NCI-H526 treated with DMSO at 0.1 percent for 48 hours (cell line): ENCODE data around the gene CCHCR1.

Experiments
- DNase-seq: peaks from one replicate; lab custom pipeline; 2025; lab: John Stamatoyannopoulos, UW

Gene CCHCR1

DNA sequence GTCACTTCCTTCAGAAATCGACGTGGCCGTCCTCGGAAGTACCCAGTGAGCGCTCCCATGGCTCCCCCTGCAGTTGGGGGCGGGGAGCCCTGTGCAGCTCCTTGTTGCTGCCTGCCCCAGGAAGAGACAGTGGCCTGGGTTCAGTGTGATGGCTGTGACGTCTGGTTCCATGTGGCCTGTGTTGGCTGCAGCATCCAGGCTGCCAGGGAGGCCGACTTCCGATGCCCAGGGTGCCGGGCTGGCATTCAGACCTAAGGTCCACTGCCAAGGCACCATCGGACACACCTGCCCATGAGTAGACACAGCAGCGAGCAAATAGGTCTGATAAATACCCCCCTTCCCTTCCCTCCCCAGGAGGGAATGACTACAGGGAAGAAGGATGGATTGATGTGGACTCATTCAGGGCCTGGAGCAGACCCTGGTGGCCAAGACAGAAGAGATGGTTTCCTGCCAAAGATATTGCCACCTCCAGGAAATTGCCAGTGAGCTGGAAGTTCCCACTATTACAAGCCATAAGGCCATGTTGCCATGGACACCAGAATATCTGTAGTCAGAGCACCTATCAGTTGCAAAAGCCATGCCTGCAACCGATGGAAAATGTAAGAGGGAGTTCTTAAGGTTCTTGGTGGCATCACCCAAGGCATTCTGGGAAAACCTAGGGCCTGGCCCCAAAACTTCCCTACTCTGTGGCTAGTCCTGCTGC, 5.0 kb upstream of the CCHCR1 start:
- no peak for DNase-seq

DNA sequence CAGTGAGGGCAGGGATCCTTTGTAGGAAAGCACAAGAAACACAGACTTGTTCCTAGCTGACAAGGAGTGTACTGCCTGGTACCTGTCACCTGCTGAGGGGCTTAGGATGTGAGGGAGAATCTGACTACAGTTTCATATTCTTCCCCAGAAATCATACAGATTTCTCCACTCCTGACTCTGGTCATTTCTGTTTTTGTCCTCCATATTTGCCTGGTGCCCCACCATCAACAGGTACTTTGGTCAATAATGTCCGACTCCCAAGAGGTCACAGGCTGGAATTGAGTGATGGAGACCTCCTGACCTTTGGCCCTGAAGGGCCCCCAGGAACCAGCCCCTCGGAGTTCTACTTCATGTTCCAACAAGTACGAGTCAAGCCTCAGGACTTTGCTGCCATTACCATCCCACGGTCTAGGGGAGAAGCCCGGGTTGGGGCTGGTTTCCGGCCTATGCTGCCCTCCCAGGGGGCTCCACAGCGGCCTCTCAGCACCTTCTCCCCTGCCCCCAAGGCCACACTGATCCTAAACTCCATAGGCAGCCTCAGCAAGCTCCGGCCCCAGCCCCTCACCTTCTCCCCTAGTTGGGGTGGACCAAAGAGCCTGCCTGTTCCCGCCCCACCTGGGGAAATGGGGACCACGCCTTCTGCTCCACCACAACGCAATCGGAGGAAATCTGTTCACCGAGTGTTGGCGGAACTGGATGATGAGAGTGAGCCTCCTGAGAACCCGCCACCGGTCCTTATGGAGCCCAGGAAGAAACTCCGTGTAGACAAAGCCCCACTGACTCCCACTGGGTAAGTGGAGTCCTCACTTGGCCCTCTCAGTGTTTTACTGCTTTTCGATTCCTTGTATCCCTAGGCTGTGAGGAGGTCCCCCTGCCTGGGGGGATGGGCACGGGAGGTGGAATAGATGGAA, 3.9 kb upstream of the CCHCR1 start:
- no peak for DNase-seq

DNA sequence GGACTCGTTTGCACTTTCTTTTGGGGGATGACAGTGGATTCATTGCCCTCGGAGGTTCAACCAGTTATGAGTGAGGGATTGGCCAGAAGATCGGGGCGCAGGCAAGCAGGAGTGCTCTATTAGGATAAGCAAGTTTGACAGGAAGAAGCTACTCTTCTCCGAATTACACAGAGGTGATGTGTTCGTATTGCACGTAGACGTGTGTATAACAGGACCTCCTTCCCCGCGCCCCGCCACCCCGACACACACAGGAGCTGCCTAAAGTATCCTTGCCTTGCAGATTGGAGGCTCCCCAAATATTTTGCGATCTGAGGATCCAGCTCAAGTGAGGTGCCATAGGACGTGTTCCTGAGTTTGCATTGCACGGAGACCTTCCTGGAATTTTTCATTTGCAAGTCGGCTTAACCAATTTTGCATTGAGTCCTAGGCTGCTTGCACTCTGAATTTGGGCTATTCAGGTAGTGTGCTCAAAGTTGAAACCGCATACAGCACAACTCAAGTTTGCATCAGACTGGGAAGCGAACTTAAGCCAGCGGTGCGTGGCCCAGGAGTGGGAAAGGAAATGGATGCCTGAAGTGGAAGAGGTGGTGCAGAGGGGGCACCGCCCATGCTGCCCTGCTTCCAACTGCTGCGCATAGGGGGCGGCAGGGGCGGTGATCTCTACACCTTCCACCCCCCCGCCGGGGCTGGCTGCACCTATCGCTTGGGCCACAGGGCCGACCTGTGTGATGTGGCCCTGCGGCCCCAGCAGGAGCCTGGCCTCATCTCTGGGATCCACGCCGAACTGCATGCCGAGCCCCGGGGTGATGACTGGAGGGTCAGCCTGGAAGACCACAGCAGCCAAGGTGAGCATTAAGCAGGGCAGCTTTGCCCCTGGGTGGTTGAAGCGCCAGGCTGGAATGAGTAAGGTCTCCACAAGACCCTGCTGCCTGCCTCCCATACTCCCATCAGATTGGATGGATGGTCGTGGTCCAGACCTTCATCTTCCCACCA, 1.6 kb upstream of the CCHCR1 start:
- peak; percentile 34 for DNase-seq

DNA sequence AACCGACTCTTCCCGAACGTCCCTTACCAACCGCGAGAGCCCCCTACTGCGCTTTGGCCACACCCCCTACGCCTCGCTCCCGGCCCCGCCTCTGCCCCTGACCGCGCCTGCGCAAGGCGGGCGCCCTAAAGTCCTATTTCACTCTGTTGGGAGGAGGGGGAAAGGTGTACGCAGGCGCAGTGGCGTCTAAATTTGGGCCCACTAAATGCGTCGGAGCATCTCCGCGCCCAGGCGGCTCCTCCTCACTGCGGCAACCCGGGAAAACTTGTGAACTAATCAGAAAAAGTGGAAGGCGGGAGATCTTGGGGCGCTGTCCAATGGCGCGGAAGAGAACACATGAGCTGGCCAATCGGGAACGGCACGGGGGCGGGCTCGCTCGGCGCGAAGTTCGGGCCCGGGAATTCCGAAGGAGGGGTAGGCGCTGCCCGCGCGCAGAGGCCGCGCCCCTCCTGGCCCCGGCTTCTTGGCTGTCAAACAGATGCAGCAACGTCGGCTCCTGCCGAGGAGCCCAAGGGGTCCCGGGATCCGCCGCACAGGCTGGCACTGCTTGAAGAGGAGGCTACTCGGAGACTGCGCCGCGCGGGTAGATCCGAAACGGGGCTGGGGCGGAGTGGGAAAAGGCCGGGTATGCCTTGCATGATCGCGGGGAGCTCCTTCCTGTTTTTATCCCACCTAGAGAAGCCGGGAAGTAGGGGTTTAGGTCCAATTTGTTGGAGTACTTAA, 699 bp upstream of the CCHCR1 start, which contains the start of gene TCF19:
Gene TCF19, plus strand, starts transcription at position 450 of the 723 bp plus-strand sequence. CDS start 881 bp downstream, outside the sequence.
- peak; percentile 98 for DNase-seq

DNA sequence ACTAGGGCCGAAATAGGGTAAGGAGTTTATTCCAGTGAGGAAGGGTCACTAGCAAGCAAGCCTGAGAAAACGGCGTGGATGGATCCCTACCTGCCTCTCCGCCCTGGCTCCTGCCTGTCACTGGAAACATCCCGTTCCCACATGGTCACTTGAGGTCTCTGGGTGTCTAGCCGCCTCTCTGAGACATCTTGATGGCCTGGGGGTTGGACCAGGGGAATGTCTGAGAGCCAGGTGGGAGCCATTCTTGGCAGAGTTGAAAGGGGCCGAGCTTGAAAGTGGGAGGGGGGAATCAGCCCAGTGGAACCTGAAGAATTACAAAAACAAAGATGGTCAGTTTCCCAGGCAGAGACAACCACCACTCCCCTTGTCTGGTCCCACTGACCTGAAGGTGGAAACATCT, 961 bp downstream of the CCHCR1 start:
- DNase-seq = no peak

DNA sequence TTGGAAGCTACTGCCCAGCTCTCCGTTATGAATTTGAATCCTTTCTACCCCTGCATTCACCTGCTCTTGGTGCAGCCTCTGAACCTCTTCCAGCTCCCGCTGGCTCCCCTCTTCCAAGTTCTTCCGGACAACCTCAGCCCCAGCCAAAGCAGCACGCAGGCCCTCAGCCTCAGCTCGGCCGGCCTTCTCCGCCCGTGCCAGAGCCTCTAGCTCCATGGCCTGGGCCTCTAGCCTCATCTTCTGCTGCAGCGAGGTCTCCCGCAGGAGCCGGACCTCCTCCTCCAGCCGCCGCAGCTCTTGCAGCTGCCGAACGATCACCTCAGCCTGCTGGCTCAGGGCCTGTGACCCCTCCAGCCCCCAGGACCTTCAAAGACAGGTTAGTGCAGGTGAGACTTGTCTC, 3.2 kb downstream of the CCHCR1 start:
- DNase-seq = no peak

DNA sequence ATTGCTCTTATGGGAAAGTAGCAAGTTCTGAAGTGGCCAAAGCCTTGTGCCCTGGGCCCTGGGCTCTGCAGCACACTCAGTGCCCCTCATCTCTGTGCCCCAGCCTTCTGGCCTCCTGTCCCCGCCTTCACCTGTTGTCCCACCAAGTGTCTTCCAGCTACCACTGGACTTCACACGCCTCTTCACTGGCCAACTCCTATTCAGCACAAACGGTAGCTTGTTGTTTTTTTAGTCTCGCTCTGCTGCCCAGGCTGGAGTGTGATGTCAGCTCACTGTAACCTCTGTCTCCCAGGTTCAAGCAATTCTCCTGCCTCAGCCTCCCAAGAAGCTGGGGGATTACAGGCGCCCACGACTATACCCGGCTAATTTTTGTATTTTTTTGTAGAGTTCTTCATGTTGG, 4.8 kb downstream of the CCHCR1 start:
- DNase-seq = no peak

DNA sequence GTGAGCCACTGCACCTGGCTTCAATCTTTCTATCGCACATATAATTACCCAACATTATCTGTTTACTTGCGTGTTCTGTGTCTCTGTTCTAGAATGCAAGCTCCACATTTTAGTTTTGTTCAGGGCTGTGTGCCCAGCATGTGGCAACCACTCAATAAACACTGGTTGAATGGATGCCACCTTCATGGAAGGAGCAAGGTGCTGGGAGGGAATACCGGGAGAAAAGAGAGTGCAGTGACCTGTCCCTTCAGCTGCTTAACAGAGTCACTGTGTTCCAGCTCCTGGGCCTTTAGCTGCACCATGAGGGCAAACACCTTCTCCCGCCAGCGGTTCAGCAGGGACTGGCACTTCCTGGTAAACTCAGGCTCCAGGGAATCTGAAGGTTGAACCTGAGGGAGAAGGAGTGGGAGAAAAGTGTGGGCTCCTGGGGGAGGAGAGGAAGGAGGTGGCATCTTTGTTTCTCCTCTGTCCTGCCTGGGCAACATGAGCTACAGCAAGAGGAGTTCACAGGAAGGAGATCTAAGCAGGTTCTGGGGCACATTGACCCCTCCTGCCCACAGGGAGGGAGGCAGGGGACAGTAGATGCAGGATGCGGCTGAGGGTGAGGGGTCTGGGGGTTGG, 7.7 kb downstream of the CCHCR1 start:
- DNase-seq = no peak

DNA sequence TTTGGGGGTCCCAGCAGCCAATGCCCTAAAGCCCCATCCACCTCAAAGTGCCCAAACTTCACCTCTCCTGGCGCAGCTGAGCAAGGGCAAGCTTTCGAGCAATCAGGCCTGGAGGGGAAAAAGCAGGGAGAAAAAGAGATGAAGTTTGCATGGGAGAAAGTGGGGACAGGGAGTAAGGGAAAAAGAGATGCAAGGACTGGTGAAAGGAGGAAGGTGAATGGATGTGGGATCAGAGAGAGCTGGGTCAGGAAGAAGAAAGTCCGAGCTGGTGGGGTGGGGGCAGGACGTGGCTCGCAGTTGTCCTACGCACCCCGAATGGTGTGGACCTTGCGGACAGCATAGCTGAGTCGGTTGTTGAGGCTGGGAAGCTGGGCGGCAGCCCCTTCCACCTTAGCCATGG, 12.2 kb downstream of the CCHCR1 start:
- DNase-seq = no peak

DNA sequence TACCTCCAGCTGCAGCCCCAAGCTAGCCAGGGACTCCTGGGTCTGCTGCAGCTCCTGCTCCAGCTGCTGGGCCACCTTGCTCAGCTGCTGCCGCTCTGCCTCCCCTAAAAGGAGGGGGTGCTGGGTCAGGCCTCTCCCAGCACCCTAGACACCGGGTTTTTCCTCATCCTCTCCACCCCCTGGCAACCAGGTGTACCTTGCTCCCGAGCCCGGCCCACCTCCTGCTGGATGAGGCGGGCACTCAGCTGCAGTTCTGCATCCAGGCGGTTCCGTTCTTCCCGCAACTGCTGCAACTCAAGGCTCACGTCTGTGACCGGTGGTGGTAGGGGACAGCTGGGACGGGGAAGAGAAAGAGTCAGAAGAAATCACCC, 12.6 kb downstream of the CCHCR1 start:
- DNase-seq = no peak

DNA sequence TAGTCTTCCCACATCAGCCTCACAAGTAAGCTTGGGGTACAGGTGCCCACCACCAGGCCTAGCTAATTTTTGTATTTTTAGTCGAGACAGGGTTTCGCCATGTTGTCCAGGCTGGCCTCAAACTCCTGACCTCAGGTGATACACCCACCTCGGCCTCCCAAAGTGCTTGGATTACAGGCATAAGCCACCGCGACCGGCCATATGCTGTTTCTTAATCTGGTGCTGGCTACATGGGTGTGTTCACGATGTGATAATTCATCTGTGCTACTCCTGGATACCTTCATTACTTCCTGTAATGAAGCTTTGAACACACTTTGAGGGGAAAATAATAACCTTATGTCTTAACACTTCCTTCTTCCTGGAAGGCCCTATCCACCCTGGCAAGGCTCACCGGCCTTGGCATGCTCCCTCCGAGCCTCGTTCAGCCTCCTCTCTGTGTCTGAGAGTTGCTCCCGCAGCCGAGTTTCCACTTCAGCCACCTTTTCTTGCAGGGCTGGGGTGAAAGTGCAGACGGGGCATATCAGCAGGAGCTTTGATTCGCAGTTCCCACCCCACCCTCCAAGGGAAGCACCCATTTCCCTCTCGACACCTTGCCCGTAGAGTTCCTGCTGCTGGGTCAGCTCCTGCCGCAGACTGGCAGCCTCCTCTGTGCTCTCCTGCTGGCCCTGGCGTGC, 13.2 kb downstream of the CCHCR1 start:
- DNase-seq = no peak

DNA sequence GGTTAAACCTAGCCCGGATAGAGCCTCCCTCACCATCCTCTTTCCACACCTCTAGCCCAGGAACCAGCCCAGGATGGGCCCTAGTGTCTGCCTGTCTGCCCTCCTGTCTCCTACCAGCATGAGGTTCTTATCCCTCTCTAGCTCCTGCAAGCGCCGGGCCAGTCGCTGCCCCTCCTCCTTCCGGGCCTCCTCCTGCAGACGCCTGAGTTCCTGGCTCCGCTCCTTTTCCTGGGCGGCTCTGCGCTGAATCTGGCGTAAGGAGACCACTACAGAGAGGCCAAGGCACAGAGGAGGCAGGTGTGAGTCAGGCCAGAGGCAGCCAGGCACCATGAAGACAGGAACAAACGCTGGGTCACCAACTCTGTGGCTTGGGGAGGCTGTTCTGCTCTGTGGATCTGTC, 14.5 kb downstream of the CCHCR1 start:
- DNase-seq = no peak

DNA sequence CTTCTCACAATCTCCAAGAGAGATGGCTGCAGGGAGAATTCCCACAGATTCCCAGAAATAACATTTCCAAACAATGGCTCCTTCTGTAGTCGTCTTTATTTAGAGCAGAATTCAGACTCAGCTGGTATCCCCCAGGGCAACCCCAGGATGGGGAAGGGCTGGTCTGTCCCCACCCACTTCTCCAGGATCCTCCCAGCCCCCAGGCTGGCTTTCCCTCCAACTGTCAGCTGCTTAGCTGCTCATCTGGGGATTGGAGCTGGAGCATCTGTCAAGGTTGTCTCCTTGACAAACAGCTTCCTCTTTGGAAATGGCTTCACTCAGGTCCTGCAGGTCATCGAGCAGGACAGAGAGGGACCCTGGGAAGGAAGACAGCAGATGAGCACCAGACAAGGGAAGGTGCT, 15.2 kb downstream of the CCHCR1 start:
- DNase-seq = no peak

DNA sequence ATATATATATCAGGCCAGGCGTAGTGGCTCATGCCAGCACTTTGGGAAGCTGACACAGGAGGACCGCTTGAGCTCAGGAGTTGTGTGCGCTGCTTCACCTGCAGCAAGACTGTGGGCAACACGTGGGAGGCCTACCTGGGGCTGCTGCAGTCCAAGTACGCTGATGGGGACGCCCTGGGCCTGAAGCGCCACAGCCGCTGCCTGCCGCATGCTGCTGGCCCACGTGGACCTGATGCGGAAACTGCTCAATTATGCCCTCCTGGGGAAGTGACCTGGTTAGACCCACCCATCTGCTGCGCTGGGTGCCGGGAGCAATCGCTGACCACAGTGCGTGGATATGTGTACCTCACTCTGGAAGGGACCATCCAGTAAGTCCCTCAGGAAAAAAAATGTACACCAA, 17.0 kb downstream of the CCHCR1 start:
- DNase-seq = no peak

DNA sequence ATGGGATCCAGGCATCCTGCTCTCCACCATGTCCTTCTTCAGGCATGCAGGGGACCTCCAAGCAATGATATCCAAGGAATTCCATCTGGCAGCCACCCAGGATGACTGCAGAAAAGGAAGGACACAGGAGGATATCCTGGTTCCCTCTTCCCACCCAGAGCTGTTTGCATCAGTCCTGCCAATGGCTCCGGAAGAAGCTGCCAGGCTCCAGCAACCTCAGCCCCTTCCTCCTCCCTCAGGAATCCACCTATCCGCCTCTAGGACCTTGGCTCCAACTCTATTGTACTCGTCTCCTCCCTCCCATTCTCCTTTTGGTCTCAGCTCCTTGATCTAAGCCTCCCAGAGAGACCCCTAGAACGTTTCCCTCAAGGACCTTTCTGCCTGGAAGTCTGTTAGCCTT, 18.0 kb downstream of the CCHCR1 start:
- DNase-seq = no peak

DNA sequence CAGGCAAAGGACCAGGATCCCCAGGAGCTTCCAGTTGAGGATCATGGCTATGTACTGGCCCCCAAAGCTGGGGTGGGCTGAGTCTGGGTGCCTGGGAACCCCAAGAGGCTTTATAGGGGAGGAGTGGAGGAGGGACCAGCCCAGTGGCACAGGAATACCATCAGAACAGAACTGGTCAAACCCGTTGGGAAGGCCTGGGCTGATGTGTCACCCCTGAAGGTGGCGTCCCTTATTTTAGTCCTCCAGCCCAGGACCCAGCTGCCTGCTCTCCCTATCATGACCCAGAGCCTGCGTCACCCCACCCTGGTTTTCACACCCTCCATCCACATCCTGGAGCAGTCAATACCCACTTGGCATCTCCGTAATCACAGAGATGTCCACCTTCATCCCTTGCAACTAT, 18.6 kb downstream of the CCHCR1 start, which contains the start of gene PSORS1C2:
Gene PSORS1C2, minus strand, starts transcription at position 85 of the 400 bp plus-strand sequence. Its CDS starts 40 bp downstream, at position 45.
- DNase-seq = no peak

DNA sequence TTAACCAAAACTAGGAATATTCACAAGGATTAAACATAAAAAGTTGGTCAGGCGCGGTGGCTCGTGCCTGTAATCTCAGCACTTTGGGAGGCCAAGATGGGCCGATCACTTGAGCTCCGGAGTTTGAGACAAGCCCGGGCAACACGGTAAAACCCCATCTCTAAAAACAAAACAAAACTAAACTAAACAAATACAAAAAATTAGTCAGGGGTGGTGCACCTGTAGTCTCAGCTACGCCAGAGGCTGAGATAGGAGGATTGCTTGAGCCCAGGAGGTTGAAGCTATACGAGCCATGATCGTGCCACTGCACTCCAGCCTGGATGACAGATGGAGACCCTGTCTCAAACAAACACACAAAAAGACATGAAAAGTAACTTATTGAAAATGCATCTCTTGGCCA, 21.9 kb downstream of the CCHCR1 start:
- no peak for DNase-seq

DNA sequence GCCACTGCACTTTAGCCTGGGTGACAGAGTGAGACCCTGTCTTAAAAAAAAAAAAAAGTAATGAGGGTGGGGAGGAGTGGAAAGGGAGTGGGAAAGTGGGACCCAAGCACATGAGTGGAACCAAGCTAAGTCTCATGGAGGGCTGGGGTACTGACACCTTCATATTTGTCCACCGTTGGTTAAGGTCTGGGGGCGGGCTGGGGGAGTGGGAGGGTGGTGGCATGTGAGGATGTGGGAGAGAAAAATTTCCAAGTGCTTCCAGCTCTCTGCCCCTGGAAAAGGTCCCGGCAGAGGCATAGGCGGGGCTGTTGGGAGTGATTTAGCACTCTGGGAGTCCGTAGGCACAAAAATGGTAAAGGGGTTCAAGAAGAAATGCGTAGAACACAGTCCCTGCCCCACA, 24.8 kb downstream of the CCHCR1 start:
- DNase-seq = no peak

DNA sequence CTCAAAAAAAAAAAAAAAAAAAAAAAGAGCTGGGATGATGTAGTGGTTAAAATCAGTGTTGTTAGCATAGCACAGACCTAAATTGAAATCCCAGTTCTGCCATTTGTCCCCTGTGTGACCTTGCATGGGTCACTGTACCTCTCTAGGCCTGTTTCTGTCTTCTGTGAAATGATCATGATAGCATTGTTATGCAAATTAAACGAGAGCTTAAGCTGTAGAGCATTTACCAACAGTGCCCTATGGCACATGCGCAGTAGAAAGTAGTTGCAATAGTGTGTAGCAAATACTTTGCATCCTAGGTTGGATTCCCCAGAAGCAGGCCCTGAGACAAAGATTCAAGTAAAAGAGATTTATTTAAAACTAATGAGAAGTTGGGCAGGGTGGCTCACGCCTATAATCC, 26.0 kb downstream of the CCHCR1 start:
- no peak for DNase-seq

DNA sequence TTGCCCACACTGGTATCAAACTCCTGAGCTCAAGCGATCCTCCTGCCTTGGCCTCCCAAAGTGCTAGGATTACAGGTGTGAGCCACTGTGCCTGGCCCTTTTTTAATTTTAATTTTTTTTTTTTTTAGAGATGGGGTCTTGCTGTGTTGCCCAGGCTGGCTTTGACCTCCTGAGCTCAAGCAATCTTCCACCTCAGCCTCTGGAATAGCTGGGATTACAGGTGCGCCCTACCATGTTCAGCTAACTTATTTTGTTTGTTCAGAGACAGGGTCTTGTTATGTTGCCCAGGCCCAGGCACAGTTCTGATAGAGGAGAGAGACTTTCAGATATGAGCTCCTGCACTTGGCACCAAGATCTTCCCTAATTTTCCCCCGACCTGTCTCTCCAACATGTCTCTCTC, 26.9 kb downstream of the CCHCR1 start:
- no peak for DNase-seq
